Spleen (tissue), 11 donors: ENCODE data around the gene GNB1. TPM values are rescaled to one million over a fixed set of nuclear protein-coding genes. Genes with fewer than 3 reads are reported as not detected.

Experiments
- DNase-seq: peaks from one replicate; pipeline ENCODE4 v3.0.0-alpha.2; 2020
- H3K27ac ChIP-seq, 8 donors: fragments of 200-600 bp; sonication (generic) in 7 of 8; 1 replicate in 4 of 8; 2 replicates in 4 of 8; pipeline versions ENCODE4 v1.5.0 to v1.8.0; 2016 to 2021; ENCODE audit warnings: inconsistent platforms in 4 of 8, mild to moderate bottlenecking in 4 of 8, moderate library complexity in 1 of 8
- H3K27me3 ChIP-seq, 7 donors: fragments of 200-600 bp; sonication (generic) in 6 of 7; replicated peaks in 1 of 7; 1 replicate in 4 of 7; 2 replicates in 3 of 7; pipeline versions ENCODE4 v1.5.0 to v1.8.0; 2016 to 2021; ENCODE audit warnings: inconsistent platforms in 3 of 7, mild to moderate bottlenecking in 1 of 7
- H3K36me3 ChIP-seq, 6 donors: fragments of 200-600 bp; sonication (generic) in 5 of 6; 1 replicate in 4 of 6; 2 replicates in 2 of 6; pipeline versions ENCODE4 v1.5.0 to v1.8.0; 2016 to 2021; ENCODE audit warnings: inconsistent platforms in 2 of 6
- H3K4me1 ChIP-seq, 6 donors: fragments of 200-600 bp; sonication (generic) in 5 of 6; 1 replicate in 3 of 6; 2 replicates in 3 of 6; pipeline versions ENCODE4 v1.5.0 to v1.8.0; 2016 to 2021; ENCODE audit warnings: inconsistent platforms in 3 of 6
- H3K4me3 ChIP-seq, 8 donors: fragments of 200-600 bp; sonication (generic) in 7 of 8; 1 replicate in 4 of 8; 2 replicates in 4 of 8; pipeline versions ENCODE4 v1.5.0 to v1.8.0; 2016 to 2021; ENCODE audit warnings: inconsistent platforms in 4 of 8, mild to moderate bottlenecking in 4 of 8, moderate library complexity in 2 of 8
- H3K9me3 ChIP-seq, 8 donors: fragments of 200-600 bp; sonication (generic) in 7 of 8; 1 replicate in 4 of 8; 2 replicates in 4 of 8; pipeline versions ENCODE4 v1.5.0 to v1.8.0; 2016 to 2021; ENCODE audit warnings: inconsistent platforms in 4 of 8
- CTCF ChIP-seq, 11 experiments: fragments of 200-600 bp in 7 of 11; fragments of 450-650 bp in 4 of 11; sonication (generic) in 4 of 11; IDR thresholded peaks in 8 of 11; conservative IDR thresholded peaks in 3 of 11; 1 replicate in 7 of 11; 2 replicates in 4 of 11; pipeline versions ENCODE4 v1.4.0 to v1.8.0; 2016 to 2021; ENCODE audit warnings: antibody characterized with exemption in 11 of 11, inconsistent platforms in 4 of 11, mild to moderate bottlenecking in 1 of 11
- POLR2A ChIP-seq, 3 donors: fragments of 450-650 bp; IDR thresholded peaks; one replicate each; pipeline ENCODE4 v1.5.1; 2017; ENCODE audit warnings: antibody characterized with exemption in 3 of 3, mild to moderate bottlenecking in 1 of 3
- POLR2AphosphoS5 ChIP-seq, 3 donors: sonication (generic); formaldehyde crosslinking; IDR thresholded peaks; one replicate each; pipeline ENCODE4 v1.5.1; 2017; ENCODE audit warnings: antibody characterized with exemption in 3 of 3
- WGBS, 5 donors: extraction: QIAGEN DNeasy Blood & Tissue Kit in 3 of 5; methylation state at CpG; one replicate each; pipeline versions ENCODE4 v1.1.5 to v1.1.7; 2013 to 2018; 5-methylcytosine and 5-hydroxymethylcytosine counted together
- intact Hi-C: fragments of 100-400 bp; cut with DNase I; formaldehyde crosslinking; loops from one replicate; pipeline ENCODE4 v1.15.0; 2023; ENCODE audit warnings: low total_unique reads
- polyA plus RNA-seq, 3 donors: library from polyadenylated mRNA; stranded (reverse); fragments of 200-250 nt; gene quantifications; one replicate each; pipeline ENCODE4 v1.2.1, GENCODE V29; 2013
- total RNA-seq, 7 donors: library from RNA; depleted of rRNA in 3 of 7; stranded (reverse); fragments of >200 nt in 3 of 7; fragmentation: NEBNext Ultra II Directional in 4 of 7; extraction: Animal tissue kit (Norgen Biotek cat#: 25700) in 4 of 7; gene quantifications; one replicate each; pipeline versions ENCODE4 v1.1.0 to v1.2.1, GENCODE V29; 2016 to 2021
- donor health status: healthy with polysubstance abuse.
- donor health status: DM: no; HTN: no; CAD: no; lungs with moderate emphysema.
- donor health status: DM: no; HTN: no; CAD: no.
- donor health status: Bipolar disorder and iron deficiency.
- donor health status: healthy.
- donor health status: DM: no; HTN: no; CAD: no.
- donor health status: DM: yes; HTN: yes; CAD: no.

The GNB1 gene
- total and polyA plus RNA-seq, 10 donors = 76.0 to 304 (median 214) TPM

GRCh38 chr1:1783320-1783719 lies 107.6 kb downstream of the GNB1 start:
- Histone ChIP-seq H3K4me1 (peaks cover 48 to 88% (median 56%) of the 10 kb centered on the region in 6 donors), H3K9me3 (no peaks in the 10 kb centered on the region), H3K27me3 (no peaks in the 10 kb centered on the region), H3K27ac (peak overlapping the region; percentile 90 to 99 (median 95)), H3K4me3 (peak overlapping the region in 3 of 8 donors; percentile 25 to 97 (median 29)), H3K36me3 (peaks cover 3 to 46% (median 38%) of the 10 kb centered on the region in 6 donors)
- 68 to 84% (median 80%) methylated on average over 6 to 8 of the region's 8 CpGs for WGBS, 5 donors
- TF ChIP-seq POLR2AphosphoS5 (IDR thresholded peaks at IDR 0.05) = no peak
- no peak for TF ChIP-seq POLR2A (IDR thresholded peaks at IDR 0.05)
- no peak for TF ChIP-seq CTCF (IDR thresholded peaks at IDR 0.05 in 8 of 11, conservative IDR thresholded peaks at IDR 0.05 in 3 of 11)
- intact Hi-C loops = loop anchor here (10.0 kb wide), 1 partner anchor 111 kb away; the partner anchor contains the start of gene GNB1
- DNase-seq = no peak

GRCh38 chr1:1782399-1783221 lies 108.3 kb downstream of the GNB1 start:
- intact Hi-C loops = loop anchor here (10.0 kb wide), 1 partner anchor 112 kb away; the partner anchor contains the start of gene GNB1
- peaks cover 3 to 39% (median 31%) of the 10 kb centered on the region in 6 donors for H3K36me3 ChIP-seq
- 6 to 10% (median 8%) methylated on average over 16 to 36 of the region's 36 CpGs for WGBS, 5 donors

GRCh38 chr1:1781526-1781903 lies 109.4 kb downstream of the GNB1 start:
- Histone ChIP-seq H3K27me3 (no peaks in the 10 kb centered on the region), H3K36me3 (peaks cover 3 to 28% (median 20%) of the 10 kb centered on the region in 6 donors), H3K4me3 (peak overlapping the region in 2 of 8 donors; percentile 29 to 97), H3K27ac (peak overlapping the region; percentile 90 to 99 (median 95)), H3K4me1 (peaks cover 54 to 89% (median 68%) of the 10 kb centered on the region in 6 donors), H3K9me3 (no peaks in the 10 kb centered on the region)
- intact Hi-C loops = loop anchor here (10.0 kb wide), 1 partner anchor 113 kb away; the partner anchor contains the start of gene GNB1
- no peak for DNase-seq
- WGBS, 5 donors = 76 to 87% (median 83%) methylated on average over 7 of the region's 7 CpGs
- no peak for TF ChIP-seq POLR2AphosphoS5 (IDR thresholded peaks at IDR 0.05)
- TF ChIP-seq CTCF (IDR thresholded peaks at IDR 0.05 in 8 of 11, conservative IDR thresholded peaks at IDR 0.05 in 3 of 11) = no peak
- TF ChIP-seq POLR2A (IDR thresholded peaks at IDR 0.05) = no peak

More at GRCh38 chr1:1782399-1783221, 108.3 kb downstream of the GNB1 start:
- TF ChIP-seq POLR2AphosphoS5 (IDR thresholded peaks at IDR 0.05) (peak; percentile 67 to 82 (median 81)), CTCF (IDR thresholded peaks at IDR 0.05 in 8 of 11, conservative IDR thresholded peaks at IDR 0.05 in 3 of 11) (no peak), POLR2A (IDR thresholded peaks at IDR 0.05) (no peak)
- no peaks in the 10 kb centered on the region for H3K27me3 ChIP-seq
- H3K4me1 ChIP-seq = peaks cover 46 to 85% (median 57%) of the 10 kb centered on the region in 6 donors
- H3K4me3 ChIP-seq = peak overlapping the region in 7 of 8 donors; percentile 22 to 97 (median 29)
- DNase-seq = peak; percentile 89
- H3K27ac ChIP-seq = peak overlapping the region; percentile 90 to 99 (median 95)
- H3K9me3 ChIP-seq = no peaks in the 10 kb centered on the region
